Ramos (cell line): ENCODE results near the gene CASS4.
"Not testable (repeated sequence)": the region's sequence is repeated elsewhere in the genome, so short reads cannot be mapped to it uniquely, and the experiment has no call there.

Experiments used
- in situ Hi-C: fragments of 300-500 bp; cut with MboI; formaldehyde crosslinking; loops from one replicate; pipeline ENCODE4 v1.14.3; 2022; ENCODE audit warnings: low sequenced_read_pairs; ENCODE audit not compliant: unreplicated experiment

The CASS4 gene

GRCh38 chr20:56411759-56412472 lies at the start of gene CASS4:
TSS of gene CASS4 (plus strand) at chr20:56412260. CDS start at chr20:56412459, 199 bp downstream.
- in situ Hi-C loops = no loop called here

GRCh38 chr20:56362833-56363413 lies 49.1 kb upstream of the CASS4 start:
- in situ Hi-C loops = no loop called here

GRCh38 chr20:56363491-56363890 lies 48.6 kb upstream of the CASS4 start:
- in situ Hi-C loops = no loop called here

GRCh38 chr20:56368351-56369134 lies 43.5 kb upstream of the CASS4 start:
- in situ Hi-C loops = no loop called here

- in situ Hi-C loops = no loop called here
These were observed 42.9 kb upstream of the CASS4 start for GRCh38 chr20:56369179-56369578.

GRCh38 chr20:56371977-56372376 lies 40.1 kb upstream of the CASS4 start:
- in situ Hi-C loops = no loop called here

- in situ Hi-C loops = no loop called here
These were observed 39.2 kb upstream of the CASS4 start for GRCh38 chr20:56372850-56373249.

- in situ Hi-C loops = no loop called here
These were observed 38.1 kb upstream of the CASS4 start for GRCh38 chr20:56373942-56374341.

GRCh38 chr20:56376331-56376730 lies 35.7 kb upstream of the CASS4 start:
- in situ Hi-C loops = no loop called here

GRCh38 chr20:56378386-56378785 lies 33.7 kb upstream of the CASS4 start:
- in situ Hi-C loops = no loop called here

- in situ Hi-C loops = no loop called here
These were observed 31.7 kb upstream of the CASS4 start for GRCh38 chr20:56380375-56380774.

- in situ Hi-C loops = no loop called here
These were observed 30.6 kb upstream of the CASS4 start for GRCh38 chr20:56381501-56381900.

GRCh38 chr20:56382696-56383095 lies 29.4 kb upstream of the CASS4 start:
- in situ Hi-C loops = no loop called here

GRCh38 chr20:56383334-56383733 lies 28.7 kb upstream of the CASS4 start:
- in situ Hi-C loops = no loop called here

GRCh38 chr20:56385130-56385529 lies 26.9 kb upstream of the CASS4 start:
- in situ Hi-C loops = no loop called here

GRCh38 chr20:56386219-56386618 lies 25.8 kb upstream of the CASS4 start:
- in situ Hi-C loops = no loop called here

GRCh38 chr20:56388882-56389281 lies 23.2 kb upstream of the CASS4 start:
- in situ Hi-C loops = no loop called here

- in situ Hi-C loops = no loop called here
These were observed 22.3 kb upstream of the CASS4 start for GRCh38 chr20:56389807-56390206.

GRCh38 chr20:56390396-56390795 lies 21.7 kb upstream of the CASS4 start:
- in situ Hi-C loops = not testable (repeated sequence)

- in situ Hi-C loops = no loop called here
These were observed 21.0 kb upstream of the CASS4 start for GRCh38 chr20:56391037-56391436.

GRCh38 chr20:56391596-56392131 lies 20.4 kb upstream of the CASS4 start:
- in situ Hi-C loops = no loop called here
